ENCODE results near the gene GATAD2A.
"Not testable (repeated sequence)": the region's sequence is repeated elsewhere in the genome, so short reads cannot be mapped to it uniquely, and the experiment has no call there.

GATAD2A gene

DNA sequence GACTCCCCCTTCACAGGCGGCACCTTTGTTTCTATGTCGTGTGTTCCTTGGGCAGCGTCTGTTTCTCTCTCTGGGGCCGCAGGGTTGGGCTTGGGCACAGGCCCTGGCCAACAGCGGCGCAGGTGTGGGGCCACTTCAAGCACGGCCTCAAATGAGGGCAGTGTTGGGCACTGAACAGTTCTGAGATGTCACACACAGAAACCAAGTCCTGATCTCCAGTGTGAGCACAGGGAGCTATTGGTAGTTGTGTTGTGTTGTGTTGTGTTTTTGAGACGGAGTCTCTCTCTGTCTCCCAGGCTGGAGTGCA is 42.7 kb downstream of the GATAD2A start:
- no peak overlapping the region for H3K4me3 ChIP-seq (ENCODE audit: low read depth, low read length)
- DNase-seq (ENCODE audit: low read depth) = no peak
- TF ChIP-seq, protein P1, sequence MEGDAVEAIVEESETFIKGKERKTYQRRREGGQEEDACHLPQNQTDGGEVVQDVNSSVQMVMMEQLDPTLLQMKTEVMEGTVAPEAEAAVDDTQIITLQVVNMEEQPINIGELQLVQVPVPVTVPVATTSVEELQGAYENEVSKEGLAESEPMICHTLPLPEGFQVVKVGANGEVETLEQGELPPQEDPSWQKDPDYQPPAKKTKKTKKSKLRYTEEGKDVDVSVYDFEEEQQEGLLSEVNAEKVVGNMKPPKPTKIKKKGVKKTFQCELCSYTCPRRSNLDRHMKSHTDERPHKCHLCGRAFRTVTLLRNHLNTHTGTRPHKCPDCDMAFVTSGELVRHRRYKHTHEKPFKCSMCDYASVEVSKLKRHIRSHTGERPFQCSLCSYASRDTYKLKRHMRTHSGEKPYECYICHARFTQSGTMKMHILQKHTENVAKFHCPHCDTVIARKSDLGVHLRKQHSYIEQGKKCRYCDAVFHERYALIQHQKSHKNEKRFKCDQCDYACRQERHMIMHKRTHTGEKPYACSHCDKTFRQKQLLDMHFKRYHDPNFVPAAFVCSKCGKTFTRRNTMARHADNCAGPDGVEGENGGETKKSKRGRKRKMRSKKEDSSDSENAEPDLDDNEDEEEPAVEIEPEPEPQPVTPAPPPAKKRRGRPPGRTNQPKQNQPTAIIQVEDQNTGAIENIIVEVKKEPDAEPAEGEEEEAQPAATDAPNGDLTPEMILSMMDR (conservative IDR thresholded peaks at IDR 0.05; ENCODE audit: low read depth, low read length) = no peak

DNA sequence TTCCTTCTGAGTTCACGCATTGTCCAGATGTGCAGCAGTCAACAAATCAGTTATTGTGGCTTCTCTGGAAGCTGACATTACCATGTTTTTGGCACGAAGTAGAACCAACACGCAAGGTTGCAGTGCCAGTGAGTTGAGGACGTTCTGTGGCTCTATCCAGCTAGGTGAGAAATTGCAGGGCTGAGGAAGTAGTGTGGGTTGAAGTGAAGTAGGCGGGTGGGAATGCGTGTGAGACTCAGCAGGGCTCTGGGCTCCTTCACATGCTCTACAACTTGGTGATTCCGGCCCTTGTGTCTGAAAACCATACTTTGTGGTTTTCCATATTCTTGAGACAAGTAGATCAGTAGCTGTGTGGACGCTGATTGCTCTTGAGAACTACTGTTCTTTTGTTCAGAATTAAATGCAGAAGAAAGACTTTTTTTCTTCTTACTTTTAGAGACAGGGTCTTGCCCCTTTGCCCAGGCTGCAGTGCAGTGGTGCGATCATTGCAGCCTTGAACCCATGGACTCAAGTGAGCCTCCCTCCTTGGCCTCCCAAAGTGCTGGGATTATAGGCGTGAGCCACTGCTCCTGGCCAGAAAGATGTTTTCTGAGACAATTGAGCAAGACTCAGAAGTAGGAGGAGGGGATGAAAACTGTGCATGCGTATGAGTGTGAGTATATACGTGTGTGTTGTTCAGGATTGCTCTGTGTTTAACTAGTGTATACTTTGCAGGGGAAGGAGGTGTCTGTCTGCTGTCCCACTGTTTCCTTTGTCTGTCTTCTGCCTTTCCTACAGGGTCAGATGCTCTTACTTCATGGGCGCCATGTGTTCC is 46.2 kb downstream of the GATAD2A start:
- DNase-seq (ENCODE audit: low read depth) = no peak
- TF ChIP-seq, protein P1 (conservative IDR thresholded peaks at IDR 0.05; ENCODE audit: low read depth, low read length) = no peak
- H3K4me3 ChIP-seq (ENCODE audit: low read depth, low read length) = no peak overlapping the region

DNA sequence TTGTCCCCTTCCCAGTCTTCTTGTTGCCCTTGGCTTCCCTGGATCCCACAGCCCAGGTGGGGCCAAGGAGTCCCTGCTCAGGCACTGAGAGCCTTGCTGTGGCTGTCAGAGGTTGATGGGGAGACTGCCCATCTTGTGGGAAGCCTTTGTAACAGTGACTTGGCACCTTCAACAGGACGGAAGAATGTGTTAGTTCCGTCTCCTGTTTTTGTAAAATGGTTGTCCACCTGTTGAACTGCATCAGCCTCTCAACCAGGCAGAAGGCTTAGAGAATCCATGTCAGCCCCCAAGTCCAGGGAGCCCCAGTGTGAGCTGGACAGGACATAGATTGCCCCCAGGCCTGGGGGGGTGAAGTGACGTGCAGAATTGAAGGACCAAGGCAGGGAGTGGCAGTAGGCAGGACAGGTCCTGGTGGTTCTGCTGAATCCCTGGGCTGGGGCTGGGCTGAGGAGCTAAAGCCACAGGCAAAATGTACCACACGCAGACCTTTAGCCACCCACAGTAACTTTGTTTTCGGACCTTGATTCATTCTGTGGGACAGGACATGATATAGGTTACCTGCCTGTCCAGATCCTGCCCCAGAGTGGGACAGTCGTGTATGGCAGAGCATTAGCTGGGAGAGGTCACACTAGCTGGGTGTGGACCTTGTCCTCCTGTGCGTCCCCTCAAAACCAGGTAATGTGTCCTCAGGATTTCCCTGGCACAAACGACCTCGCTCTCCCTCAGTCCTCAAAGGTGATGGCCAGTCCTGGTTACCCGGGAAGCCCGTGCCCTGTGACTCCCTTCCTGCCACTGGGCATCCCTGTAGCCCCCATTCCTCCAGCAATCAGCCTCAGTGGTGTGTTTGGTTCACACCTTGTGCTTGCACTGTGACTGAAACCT is 47.0 kb downstream of the GATAD2A start:
- TF ChIP-seq, protein P1 (conservative IDR thresholded peaks at IDR 0.05; ENCODE audit: low read depth, low read length) = no peak
- H3K4me3 ChIP-seq (ENCODE audit: low read depth, low read length) = no peak overlapping the region
- DNase-seq (ENCODE audit: low read depth) = no peak

DNA sequence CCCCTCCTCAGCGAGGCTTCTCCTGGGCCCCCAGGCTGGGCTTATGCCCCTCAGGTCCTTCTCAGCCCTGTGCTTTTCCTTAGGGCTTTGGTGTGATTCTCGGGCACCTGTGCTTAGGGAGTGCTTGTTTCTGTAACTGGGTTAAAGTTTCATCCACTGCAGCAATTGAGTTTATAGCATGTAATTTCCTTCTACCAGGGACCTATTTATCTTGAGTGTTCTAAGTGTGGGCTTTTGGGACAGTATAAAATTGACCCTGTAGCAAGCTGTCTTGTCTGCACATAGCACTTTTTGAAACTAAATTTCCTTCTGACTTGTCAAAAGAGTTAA is 47.6 kb downstream of the GATAD2A start:
- no peak for DNase-seq (ENCODE audit: low read depth)
- no peak overlapping the region for H3K4me3 ChIP-seq (ENCODE audit: low read depth, low read length)
- TF ChIP-seq, protein P1 (conservative IDR thresholded peaks at IDR 0.05; ENCODE audit: low read depth, low read length) = no peak

DNA sequence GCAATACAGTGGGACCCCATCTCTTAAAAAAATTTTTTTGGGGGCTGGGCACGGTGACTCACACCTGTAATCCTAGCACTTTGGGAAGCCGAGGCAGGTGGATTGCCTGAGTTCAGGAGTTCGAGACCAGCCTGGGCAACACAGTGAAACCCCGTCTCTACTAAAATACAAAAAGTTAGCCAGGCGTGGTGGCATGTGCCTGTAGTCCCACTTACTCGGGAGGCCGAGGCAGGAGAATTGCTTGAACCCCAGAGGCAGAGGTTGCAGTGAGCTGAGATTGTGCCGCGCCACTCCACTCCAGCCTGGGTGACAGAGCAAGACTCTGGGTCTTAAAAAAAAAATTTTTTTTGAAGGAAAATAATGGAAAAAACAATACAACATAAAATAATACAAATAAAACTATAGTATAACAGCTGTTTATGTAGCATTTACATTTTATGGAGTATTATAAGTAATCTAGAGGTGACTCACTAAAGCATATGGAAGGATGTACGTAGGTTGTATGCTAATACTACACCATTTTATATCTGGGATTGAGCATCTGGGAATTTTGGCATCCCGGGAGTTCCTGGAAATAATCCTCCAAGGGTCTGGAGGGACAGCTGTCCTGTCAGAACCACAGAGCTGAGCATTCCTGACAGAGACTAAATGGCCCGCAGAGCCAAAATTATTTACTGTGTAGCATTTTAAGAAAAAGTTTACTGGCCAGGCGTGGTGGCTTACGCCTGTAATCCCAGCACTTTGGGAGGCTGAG is 49.9 kb downstream of the GATAD2A start:
- H3K4me3 ChIP-seq (ENCODE audit: low read depth, low read length) = not testable (repeated sequence)

DNA sequence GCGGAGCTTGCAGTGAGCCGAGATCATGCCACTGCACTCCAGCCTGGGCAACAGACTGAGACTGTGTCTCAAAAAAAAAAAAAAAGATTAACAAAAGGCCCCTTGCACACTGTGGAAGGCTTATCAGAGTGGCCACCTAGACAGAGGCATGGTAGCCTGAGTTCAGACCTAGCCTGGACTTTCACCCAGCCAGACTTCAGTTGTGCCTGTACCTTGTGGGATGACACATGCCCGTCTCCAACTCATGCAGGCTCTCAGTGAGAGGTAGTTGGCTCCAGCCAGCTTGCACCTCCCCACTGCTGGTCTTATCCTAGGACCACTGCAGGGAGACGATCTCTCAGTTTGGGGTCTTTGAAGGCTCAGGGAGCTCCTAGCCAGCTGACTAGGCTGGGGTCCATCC is 52.2 kb downstream of the GATAD2A start:
- no peak for DNase-seq (ENCODE audit: low read depth)
- H3K4me3 ChIP-seq (ENCODE audit: low read depth, low read length) = no peak overlapping the region
- TF ChIP-seq, protein P1 (conservative IDR thresholded peaks at IDR 0.05; ENCODE audit: low read depth, low read length) = no peak

More for the DNA sequence above, 49.9 kb downstream of the GATAD2A start:
- not testable (repeated sequence) for DNase-seq (ENCODE audit: low read depth)

Measured in choroid plexus epithelial cell (primary cell).